Stimulated activated CD4-positive, alpha-beta T cell treated with anti-CD3 and anti-CD28 coated beads, Interleukin-12 subunit alpha, Interleukin-12 subunit beta, amount 100 ng/mL, for 24 hours (primary cell): ENCODE measurements around the gene BTG4.
A peak's percentile ranks its signal among the peaks of the same experiment; 100 is the strongest.

Source experiments
- DNase-seq, 2 experiments: peaks; one replicate each; pipeline ENCODE4 v3.0.0-alpha.2; 2020; ENCODE audit warnings: low read depth in 2 of 2

The BTG4 gene

GRCh38 chr11:111537336-111537860 is 25.2 kb upstream of the BTG4 start:
- DNase-seq = no peak

- no peak for DNase-seq
Measured at GRCh38 chr11:111535281-111535680, 23.1 kb upstream of the BTG4 start.

- no peak for DNase-seq
Measured at GRCh38 chr11:111532365-111532709, 20.2 kb upstream of the BTG4 start.

DNA sequence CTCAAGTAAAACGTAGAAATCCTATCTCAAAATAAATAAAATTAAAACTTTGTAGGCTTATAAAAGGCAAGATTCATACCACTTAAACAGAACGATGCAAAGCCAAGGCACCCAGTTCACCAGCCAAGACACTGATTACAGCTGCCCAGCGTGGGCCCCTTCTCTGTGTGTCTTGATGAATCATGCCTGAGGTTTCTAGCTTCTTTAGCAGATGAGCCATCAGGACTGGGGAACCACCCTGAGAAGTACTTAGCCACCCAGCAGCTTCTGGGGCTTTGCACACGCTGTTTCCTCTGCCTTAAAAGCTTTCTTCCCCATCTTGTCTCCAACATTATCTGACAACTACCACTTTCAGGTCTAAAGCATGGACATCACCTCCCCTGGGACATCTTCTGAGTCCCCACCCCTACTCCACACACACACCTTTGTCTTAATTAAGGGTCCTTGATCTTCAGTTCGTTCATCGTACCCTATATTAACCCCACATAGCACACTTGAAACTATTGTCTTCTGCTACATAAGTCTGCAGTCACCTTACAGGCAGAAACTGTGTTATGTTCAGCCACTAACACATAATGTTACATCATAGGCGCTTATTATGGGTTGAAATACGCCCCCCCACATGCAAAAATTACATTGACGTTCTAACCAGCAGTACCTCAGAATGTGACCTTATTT is 19.6 kb upstream of the BTG4 start:
- DNase-seq = peak; percentile 45 to 63

DNA sequence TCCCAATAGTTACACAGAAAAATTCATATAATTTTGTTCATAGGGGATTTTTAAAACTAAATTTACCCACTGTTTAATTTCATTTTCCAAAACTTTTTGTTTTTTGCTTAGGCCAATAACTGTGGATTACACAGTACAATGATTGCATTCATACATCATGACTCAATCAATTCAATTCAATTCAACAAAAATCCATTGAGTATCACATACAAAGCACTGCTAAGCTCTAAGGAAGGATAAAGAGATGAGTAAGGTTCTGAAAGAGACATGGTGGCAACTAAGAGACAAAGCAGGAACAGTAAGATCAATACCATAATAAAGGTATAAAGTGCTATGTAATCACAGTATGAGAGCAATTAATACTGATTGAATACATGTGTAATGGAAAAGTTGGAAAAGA is 18.9 kb upstream of the BTG4 start:
- no peak for DNase-seq

GRCh38 chr11:111530091-111530490 is 17.9 kb upstream of the BTG4 start:
- DNase-seq = no peak

GRCh38 chr11:111528557-111528956 is 16.4 kb upstream of the BTG4 start:
- no peak for DNase-seq

DNA sequence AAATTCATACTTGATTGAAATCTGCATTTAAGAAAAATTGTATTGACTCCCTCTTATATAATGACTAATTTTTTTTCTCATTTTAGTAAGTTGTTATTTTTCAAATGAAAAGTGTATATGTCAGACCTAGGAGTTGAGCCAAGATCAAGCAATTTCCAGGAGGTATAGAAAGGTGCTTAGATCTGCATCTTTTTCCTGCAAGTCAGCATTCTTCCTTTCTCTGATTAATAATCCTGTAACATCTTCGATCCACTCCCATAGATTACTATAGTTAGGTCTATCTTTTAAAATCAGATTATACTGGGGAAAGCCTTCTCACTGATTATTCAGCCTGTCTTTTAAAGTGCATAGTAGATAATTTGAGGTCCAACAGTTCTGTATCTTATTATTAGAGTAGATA is 15.1 kb upstream of the BTG4 start:
- DNase-seq = no peak

GRCh38 chr11:111526501-111526900 is 14.3 kb upstream of the BTG4 start:
- no peak for DNase-seq

DNA sequence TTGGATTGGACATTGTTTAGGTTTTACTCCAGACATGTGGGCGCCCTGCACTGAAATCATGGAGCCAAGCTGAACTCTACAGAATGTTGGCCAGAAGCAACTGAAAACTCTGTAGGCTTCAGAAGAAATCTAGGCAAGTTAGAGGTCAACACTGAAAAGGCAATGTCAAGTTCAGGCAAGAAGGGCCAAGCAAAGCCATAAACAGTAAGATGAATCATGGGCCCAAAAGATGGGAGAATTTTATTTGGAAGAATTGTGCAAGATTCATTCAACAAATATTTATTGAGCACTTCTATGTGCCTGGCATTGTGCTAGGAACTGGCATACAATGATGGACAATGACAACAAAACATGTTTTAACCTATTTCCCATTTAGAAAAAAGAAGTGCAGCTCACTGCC is 13.3 kb upstream of the BTG4 start:
- DNase-seq = no peak

GRCh38 chr11:111524056-111524455 is 11.9 kb upstream of the BTG4 start:
- no peak for DNase-seq

DNA sequence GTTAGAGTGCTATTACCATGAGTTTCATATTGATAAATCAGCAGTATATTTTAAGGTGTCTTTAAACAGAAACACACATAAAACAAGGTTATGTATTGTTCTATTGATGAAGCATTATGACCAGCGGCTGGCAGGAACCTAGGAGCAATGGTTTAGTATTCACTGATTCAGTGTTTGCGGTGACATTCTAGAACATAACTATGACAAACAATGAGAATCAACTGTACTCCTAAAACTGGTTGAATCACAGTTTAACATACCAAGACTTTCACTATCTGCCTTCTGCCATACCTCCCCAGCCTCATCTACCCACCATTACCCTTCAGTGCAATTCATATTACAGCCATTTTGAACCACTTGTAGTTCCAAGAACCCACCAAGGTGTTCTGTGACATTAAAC is 11.2 kb upstream of the BTG4 start:
- no peak for DNase-seq

DNA sequence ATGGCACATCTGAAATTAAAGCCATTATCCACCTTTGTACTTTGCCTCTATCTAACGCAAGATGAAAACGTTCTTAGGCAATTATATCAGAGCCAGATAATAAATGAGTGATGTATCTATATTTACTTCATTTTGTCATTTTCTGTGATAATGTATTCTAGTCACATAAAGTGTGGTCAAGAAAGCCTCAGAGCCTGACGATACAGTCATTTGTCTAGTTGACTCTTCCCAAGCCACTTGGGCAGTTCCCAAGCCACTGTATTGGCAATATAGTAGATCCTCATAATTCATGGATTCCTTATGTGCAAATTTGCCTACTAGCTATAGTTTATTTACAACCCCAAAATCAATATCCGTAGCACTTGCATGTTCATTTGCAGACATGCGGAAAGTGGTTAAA is 10.2 kb upstream of the BTG4 start:
- DNase-seq = no peak

DNA sequence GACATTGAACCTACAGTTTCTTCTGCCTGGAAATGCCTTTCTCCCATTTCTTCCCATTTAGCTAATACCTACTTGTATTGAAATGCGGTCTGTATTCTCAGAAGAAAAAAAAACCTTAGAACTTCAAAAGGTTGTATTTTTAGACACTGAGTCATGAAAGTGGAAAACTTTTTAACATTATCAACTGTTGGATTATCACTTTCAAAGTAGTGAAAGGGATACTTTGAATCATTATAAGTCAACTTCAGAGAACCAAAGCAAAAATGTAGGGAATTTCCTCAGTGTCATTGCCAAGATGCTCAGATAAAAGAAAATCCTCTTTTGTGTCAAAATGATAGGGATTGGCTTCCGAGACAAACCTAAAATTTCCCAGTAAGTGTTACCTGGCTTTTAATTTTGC is 8.9 kb upstream of the BTG4 start:
- DNase-seq = no peak

- no peak for DNase-seq
Measured at GRCh38 chr11:111520560-111520959, 8.4 kb upstream of the BTG4 start.

GRCh38 chr11:111518668-111519067 is 6.5 kb upstream of the BTG4 start:
- no peak for DNase-seq

DNA sequence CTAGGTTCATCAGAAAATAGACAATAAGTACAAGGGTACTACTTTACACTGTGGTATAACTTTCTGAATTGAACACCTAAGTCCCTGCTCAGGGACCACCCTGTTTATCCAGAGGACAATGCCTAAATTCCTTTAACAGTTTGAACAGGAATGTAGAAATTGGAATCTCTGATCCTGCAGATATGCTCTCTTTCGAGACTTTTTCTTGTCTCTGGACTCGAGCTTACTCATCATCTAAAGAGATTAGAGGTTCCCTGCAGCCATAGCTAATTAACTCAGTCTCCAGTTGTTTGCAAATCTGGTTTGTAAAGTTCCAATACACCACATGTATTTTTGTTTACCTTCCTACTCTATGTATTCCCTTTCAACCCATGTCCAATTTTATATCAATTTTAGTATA is 3.4 kb upstream of the BTG4 start:
- no peak for DNase-seq

- no peak for DNase-seq
Measured at GRCh38 chr11:111514216-111515031, 2.2 kb upstream of the BTG4 start, which contains the start of gene HOATZ. Gene HOATZ, plus strand, starts transcription at chr11:111514778. Its CDS starts 7 bp downstream, at chr11:111514785.

DNA sequence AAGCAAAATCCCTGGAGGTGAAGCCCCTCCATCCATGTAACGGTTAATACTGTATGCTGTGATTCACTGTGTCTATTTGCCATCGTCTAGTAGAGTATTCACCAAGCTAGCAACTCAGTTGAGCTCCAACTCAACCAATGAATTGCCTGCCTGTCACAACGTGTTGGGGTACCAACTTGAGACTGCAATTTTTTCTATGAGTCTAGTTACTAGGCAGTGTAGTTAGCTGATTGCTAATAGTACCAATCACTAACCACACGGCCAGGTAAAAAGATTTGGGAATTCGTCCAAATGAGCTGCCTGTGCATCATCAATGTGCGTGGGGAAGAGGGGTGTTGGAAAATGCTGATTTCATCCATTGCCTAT is 1.0 kb upstream of the BTG4 start:
- DNase-seq = no peak

- DNase-seq = no peak
Measured at GRCh38 chr11:111510311-111510710, 1.9 kb downstream of the BTG4 start.

DNA sequence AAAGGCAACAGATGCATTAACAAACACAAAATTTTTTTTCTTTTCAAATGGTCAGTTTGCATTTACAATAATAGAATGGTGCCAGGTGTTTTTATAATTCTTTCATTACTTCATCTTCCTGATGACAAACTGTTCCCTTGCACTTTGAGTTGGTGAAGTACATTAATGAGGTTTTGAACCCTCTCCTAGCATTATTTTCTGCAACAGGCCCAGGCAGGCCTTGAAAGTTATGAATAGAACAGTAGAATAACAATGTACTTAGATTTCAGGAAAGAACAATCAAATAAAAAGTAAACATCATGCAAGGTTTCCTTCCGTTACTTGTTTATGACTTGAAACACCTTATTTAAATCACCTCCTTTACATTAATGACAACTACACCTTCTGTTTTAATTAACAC is 9.6 kb downstream of the BTG4 start:
- no peak for DNase-seq

DNA sequence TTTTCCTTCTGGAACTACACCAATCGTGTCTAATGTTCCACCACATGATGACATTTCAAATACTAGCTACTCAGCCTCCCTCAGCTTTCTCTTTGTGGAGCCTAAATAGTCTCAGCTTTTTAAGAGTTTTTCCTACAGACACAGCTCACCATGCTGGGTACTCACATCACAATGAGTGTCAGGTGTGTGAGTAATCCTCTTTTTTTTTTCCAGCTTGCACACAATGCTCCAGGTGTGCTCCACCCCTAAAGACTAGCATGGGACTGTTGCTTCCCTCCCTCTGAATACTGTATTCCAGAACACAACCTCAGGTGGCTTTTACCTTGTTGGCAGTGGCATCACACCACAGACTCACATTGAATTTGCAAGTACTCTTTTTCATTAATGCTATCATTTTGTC is 11.7 kb downstream of the BTG4 start:
- DNase-seq = no peak

- no peak for DNase-seq
Measured at GRCh38 chr11:111499483-111499882, 12.7 kb downstream of the BTG4 start.
